22Rv1 (cell line): ENCODE measurements around the gene KIDINS220.

Experiments used
- CTCF ChIP-seq: fragments of 450-650 bp; IDR thresholded peaks from 2 replicates; pipeline ENCODE4 v1.5.1; 2017; ENCODE audit warnings: mild to moderate bottlenecking
- ZFX ChIP-seq: fragments of 450-650 bp; IDR thresholded peaks from 2 replicates; pipeline ENCODE4 v1.6.1; 2017; ENCODE audit warnings: antibody characterized with exemption, borderline replicate concordance

GRCh38 chr2:8798393-8798792 is 39.0 kb downstream of the KIDINS220 start:
- no peak for TF ChIP-seq CTCF
- no peak for TF ChIP-seq ZFX
